ENCODE measurements around the gene OTUB1.

- TF ChIP-seq EZH2phosphoT487 (IDR thresholded peaks at IDR 0.05; ENCODE audit: borderline replicate concordance, low read length) (no peak), CTCF (IDR thresholded peaks at IDR 0.05; ENCODE audit: low read depth, low read length, poor library complexity, severe bottlenecking) (no peak)
Observed at GRCh38 chr11:63979426-63979825, 6.8 kb upstream of the OTUB1 start.
